NCI-H69 (cell line): ENCODE measurements around the gene CRYL1.

ENCODE experiments used
- DNase-seq: peaks from one replicate; lab custom pipeline; 2025; lab: John Stamatoyannopoulos, UW

Gene CRYL1

DNA sequence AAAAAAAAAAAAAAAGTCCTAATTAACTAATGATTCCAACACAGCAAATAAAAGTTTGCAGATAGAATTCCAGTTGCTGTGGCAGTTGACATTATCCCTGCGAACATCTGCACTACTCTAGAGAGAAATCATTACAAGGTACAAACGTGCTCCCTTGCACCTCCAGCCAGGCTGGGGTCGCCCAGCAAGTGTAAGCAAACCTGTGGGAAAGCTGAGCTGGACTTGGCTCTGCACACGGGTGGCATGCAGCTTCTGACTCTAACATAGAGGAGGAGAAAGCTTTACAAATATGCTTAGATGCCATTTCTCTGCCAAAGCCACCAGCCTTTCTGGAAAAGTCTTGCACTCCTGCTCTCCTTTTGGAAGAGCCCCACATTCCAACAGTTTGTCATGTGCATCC is 103.3 kb downstream of the CRYL1 start:
- DNase-seq: no peak

GRCh38 chr13:20420938-20421337 is 104.7 kb downstream of the CRYL1 start:
- DNase-seq: no peak

DNA sequence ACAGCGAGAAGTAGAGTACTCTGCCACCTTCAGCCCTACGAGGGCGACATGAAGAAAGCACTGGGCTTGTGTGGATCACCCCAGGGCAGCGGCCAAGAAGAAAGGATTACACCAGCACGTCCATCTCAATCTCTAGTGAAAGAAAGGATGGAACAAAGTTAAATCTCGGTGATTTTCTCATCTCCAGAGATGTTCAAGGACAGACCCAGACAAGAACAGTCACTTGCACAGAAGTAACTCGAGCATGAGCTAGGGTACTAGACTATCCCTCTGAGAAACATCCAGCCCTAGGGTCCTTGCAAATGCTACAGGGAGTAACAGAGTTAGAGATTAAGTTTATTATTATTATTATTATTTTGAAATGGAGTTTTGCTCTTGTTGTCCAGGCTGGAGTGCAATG is 106.7 kb downstream of the CRYL1 start:
- DNase-seq: no peak

DNA sequence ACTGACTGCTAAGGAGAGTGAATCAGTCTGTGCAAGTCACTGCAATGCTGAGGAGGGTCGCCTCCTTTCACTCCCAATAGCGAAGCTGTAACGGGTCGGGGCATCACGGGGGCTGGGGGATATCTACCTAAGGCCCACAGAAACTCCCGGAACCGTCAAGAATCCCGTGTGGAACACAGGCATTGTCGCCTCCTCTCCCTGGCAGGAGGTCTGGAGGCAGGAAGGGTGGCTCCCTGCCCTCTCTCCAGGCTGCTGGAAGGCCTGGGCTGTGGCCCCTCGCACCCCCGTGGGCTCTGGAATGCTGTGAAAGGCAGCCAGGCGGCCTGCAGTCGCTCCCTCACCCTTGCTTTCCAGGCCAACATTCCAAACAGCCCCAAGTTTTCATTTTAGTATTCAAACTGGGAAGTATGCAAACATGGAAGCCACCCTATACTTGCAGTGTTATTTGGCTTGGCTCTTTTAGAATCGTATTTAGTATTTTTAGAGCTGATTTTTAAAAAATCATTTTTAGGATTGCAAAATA is 109.4 kb downstream of the CRYL1 start:
- no peak for DNase-seq

GRCh38 chr13:20415694-20416107 is 110.0 kb downstream of the CRYL1 start:
- no peak for DNase-seq

GRCh38 chr13:20415306-20415679 is 110.4 kb downstream of the CRYL1 start:
- DNase-seq: no peak

DNA sequence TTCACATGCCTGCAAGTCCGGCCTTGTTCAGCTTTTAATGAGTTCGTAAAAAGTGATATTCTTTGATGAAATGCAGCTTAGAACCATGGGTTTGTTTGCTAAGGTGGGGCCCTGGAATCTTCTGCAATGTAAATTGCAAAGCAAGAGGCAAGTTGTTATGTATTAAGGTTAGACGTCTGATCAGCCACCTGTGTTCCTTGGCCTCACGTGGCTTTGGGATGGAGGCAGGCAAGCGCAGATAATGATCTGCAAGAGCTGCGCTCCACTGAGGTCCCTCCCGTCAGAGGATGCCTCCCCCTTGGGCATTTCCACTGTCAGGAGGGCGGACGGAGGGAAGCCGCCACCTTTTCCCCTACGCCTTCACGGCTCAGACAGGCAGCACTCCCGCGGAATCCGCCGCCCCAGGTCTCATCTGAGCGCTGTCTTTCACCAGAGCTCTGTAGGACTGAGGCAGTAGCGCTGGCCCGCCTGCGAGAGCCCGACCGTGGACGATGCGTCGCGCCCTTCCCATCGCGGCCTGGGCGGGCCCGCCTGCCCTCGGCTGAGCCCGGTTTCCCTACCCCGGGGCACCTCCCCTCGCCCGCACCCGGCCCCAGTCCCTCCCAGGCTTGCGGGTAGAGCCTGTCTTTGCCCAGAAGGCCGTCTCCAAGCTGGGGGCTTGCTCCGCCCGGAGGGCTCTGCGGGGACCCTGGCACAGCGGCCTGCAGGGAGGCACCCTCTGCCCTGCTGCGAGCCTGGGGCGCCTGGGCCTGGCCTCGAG is 110.9 kb downstream of the CRYL1 start:
- DNase-seq: no peak

DNA sequence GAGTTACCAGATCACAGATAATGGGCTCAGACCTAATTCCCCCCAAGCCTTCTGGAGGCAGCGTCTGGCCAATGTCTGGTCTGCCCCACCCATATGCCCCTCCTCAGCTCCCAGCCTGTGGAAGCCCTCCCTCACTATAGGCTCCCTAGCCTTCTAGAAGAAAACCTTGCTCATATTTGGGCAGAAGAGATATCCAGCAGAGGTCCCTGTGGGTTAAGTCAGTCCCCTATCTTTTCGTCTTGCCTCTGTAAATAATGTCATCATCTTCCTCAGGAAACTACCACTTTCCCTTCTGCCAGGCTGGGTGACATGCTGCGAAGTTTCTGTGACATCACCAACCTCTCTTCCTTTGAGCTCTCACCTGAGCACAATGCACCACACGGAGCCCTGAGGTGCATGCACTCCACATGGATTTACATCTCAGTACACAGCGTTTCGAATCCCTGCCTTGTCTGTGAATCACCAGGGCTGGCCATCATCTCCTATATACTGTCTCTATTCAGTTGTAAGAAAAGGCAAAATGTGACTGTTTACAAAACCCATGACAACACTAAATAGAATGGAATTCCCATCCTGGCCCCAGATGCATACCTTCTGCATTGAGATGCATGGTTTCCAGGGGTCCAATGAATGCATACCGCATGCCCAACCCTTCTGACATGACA is 112.8 kb downstream of the CRYL1 start:
- no peak for DNase-seq

GRCh38 chr13:20411638-20412342 is 113.9 kb downstream of the CRYL1 start:
- no peak for DNase-seq

GRCh38 chr13:20410726-20411125 is 114.9 kb downstream of the CRYL1 start:
- DNase-seq: no peak

GRCh38 chr13:20408181-20408580 is 117.5 kb downstream of the CRYL1 start:
- no peak for DNase-seq

DNA sequence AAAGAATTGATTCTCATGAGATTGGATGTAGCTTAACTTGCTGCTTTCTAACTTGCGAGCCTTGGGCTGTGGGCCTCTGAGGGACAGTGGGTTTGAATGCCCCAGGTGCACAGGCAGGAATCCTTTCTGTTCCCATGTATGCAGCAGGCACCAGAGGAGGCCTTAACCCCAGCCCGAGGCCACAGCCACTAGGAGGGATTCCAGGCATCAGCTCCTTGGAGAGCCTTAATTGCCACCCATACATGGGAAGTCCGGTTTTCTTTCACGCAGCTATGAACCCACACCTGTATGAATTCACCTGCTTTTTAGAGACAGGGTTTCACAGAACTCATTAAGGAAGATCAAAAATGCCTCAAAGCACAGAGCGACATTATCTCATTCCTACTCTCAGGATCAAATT is 117.9 kb downstream of the CRYL1 start:
- no peak for DNase-seq

- no peak for DNase-seq
Measured at GRCh38 chr13:20405691-20406090, 120.0 kb downstream of the CRYL1 start.

- no peak for DNase-seq
Measured at GRCh38 chr13:20404488-20405222, 121.0 kb downstream of the CRYL1 start.

GRCh38 chr13:20403826-20404225 is 121.8 kb downstream of the CRYL1 start:
- no peak for DNase-seq

DNA sequence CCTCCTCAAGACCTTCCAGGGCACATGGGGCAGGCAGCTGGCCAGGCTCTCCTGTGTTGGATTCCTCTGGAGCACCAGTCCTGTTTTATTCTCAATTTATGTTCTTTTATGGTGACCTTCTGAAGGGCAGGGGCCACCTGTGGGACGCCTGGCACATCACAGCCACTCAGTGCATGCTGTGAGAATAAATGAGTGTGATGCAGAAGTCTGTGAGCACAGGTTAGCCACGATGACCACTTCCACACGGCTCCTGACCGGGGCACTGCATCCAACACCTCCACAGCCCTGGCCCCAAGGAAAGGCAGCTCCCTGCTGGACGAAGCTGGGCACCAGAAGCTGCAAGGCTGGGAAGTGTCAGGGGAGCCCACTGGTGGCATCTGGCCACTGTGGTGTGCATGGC is 122.8 kb downstream of the CRYL1 start:
- no peak for DNase-seq

GRCh38 chr13:20401931-20402856 is 123.5 kb downstream of the CRYL1 start:
- DNase-seq: no peak

GRCh38 chr13:20401531-20401930 is 124.1 kb downstream of the CRYL1 start:
- no peak for DNase-seq

GRCh38 chr13:20400774-20401173 is 124.9 kb downstream of the CRYL1 start:
- no peak for DNase-seq

- DNase-seq: no peak
Measured at GRCh38 chr13:20399961-20400360, 125.7 kb downstream of the CRYL1 start.

DNA sequence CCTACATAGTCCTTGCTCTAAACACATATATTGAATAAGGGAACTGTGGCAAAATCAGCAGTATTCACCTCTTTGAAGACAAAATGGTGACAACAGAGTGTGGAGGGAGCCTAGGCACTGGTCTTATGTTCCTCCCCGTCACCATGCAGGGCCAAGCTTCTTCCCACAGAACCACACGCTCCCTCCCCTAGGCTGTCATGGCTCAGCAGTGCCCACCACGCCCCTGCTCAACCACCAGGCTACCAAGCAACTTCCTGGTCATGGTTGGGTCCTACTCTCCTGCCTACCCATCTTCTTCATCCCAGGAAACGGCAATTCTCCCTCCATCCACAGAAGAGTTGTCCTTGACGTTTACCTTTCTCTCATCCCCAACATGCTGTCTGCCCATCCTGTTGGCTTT is 126.1 kb downstream of the CRYL1 start:
- no peak for DNase-seq
